Left lung (tissue), 10 donors: ENCODE measurements around the gene POMGNT2. TPM values are rescaled to one million over a fixed set of nuclear protein-coding genes. Genes with fewer than 3 reads are reported as not detected.
A peak's percentile ranks its signal among the peaks of the same experiment; 100 is the strongest.

Source experiments
- ATAC-seq: fragments of 200-7000 bp; cut with Tn5 transposase; one replicate; pipeline ENCODE4 v1.9.1; 2020; ENCODE audit warnings: moderate library complexity
- DNase-seq, 4 donors: peaks; one replicate each; pipeline ENCODE4 v3.0.0-alpha.2; 2013 to 2020
- H3K27ac ChIP-seq, 2 donors: fragments of 200-600 bp; sonication (generic) in 1 of 2; one replicate each; pipeline versions ENCODE4 v1.5.0 to v1.8.0; 2020 to 2021
- H3K27me3 ChIP-seq, 2 donors: fragments of 200-600 bp; sonication (generic) in 1 of 2; one replicate each; pipeline versions ENCODE4 v1.5.0 to v1.8.0; 2020 to 2021
- H3K36me3 ChIP-seq, 2 donors: fragments of 200-600 bp; sonication (generic) in 1 of 2; one replicate each; pipeline versions ENCODE4 v1.5.0 to v1.8.0; 2020 to 2021
- H3K4me1 ChIP-seq, 2 donors: fragments of 200-600 bp; one replicate each; pipeline ENCODE4 v1.8.0; 2021
- H3K4me3 ChIP-seq, 2 donors: fragments of 200-600 bp; sonication (generic) in 1 of 2; one replicate each; pipeline versions ENCODE4 v1.5.0 to v1.8.0; 2020 to 2021; ENCODE audit warnings: mild to moderate bottlenecking in 1 of 2
- H3K9me3 ChIP-seq, 2 donors: fragments of 200-600 bp; sonication (generic) in 1 of 2; one replicate each; pipeline versions ENCODE4 v1.5.0 to v1.8.0; 2020 to 2021
- CTCF ChIP-seq, 2 donors: fragments of 200-600 bp; sonication (generic) in 1 of 2; IDR thresholded peaks; one replicate each; pipeline versions ENCODE4 v1.5.0 to v1.8.0; 2021; ENCODE audit warnings: antibody characterized with exemption in 2 of 2
- intact Hi-C, 2 donors: fragments of 100-400 bp; cut with DNase I; formaldehyde crosslinking; loops; one replicate each; pipeline versions ENCODE4 v1.11.2 to v1.14.2; 2022
- polyA plus RNA-seq, 6 donors: library from polyadenylated mRNA; unstranded; fragments of 120-200 nt; gene quantifications; one replicate each; pipeline ENCODE4 v1.2.1, GENCODE V29; 2013; ENCODE audit not compliant: insufficient read length in 6 of 6
- total RNA-seq, 2 donors: library from RNA; stranded (reverse); fragmentation: NEBNext Ultra II Directional; extraction: Animal tissue kit (Norgen Biotek cat#: 25700); gene quantifications; one replicate each; pipeline ENCODE4 v1.2.1, GENCODE V29; 2021
- donor health status: DM: no; HTN: yes; CAD: no.
- donor health status: DM: no; HTN: no; CAD: no.

The POMGNT2 gene
- total and polyA plus RNA-seq, 8 donors, result 14.6 to 18.6 (median 16.1) TPM

GRCh38 chr3:43120937-43121336, 15.1 kb upstream of the POMGNT2 start:
- DNase-seq (no peak), ATAC-seq (no peak)
- no peaks in the 10 kb centered on the region for H3K4me1 ChIP-seq
- H3K27ac ChIP-seq, result no peak overlapping the region
- H3K4me3 ChIP-seq, result no peak overlapping the region
- intact Hi-C loops, result no loop called here
- peaks cover 0 to 7% of the 10 kb centered on the region in 2 donors for H3K9me3 ChIP-seq
- no peaks in the 10 kb centered on the region for H3K36me3 ChIP-seq
- TF ChIP-seq CTCF (IDR thresholded peaks at IDR 0.05), result no peak
- H3K27me3 ChIP-seq, result no peaks in the 10 kb centered on the region

GRCh38 chr3:43117257-43117656, 11.4 kb upstream of the POMGNT2 start:
- intact Hi-C loops, result no loop called here
- ATAC-seq, result no peak
- no peaks in the 10 kb centered on the region for H3K27me3 ChIP-seq

GRCh38 chr3:43113671-43114070, 7.8 kb upstream of the POMGNT2 start:
- TF ChIP-seq CTCF (IDR thresholded peaks at IDR 0.05), result no peak
- ATAC-seq (no peak), DNase-seq (no peak)
- Histone ChIP-seq H3K27ac (no peak overlapping the region), H3K36me3 (no peaks in the 10 kb centered on the region), H3K4me1 (no peaks in the 10 kb centered on the region), H3K9me3 (no peaks in the 10 kb centered on the region), H3K27me3 (no peaks in the 10 kb centered on the region), H3K4me3 (no peak overlapping the region)
- intact Hi-C loops, result no loop called here

More at GRCh38 chr3:43117257-43117656, 11.4 kb upstream of the POMGNT2 start:
- Histone ChIP-seq H3K27ac (no peak overlapping the region), H3K9me3 (no peaks in the 10 kb centered on the region), H3K4me3 (no peak overlapping the region), H3K36me3 (no peaks in the 10 kb centered on the region), H3K4me1 (no peaks in the 10 kb centered on the region)
- no peak for DNase-seq
- TF ChIP-seq CTCF (IDR thresholded peaks at IDR 0.05), result no peak

- Histone ChIP-seq H3K36me3 (no peaks in the 10 kb centered on the region), H3K4me1 (peaks cover 13 to 24% of the 10 kb centered on the region in 2 donors), H3K27me3 (no peaks in the 10 kb centered on the region), H3K9me3 (no peaks in the 10 kb centered on the region), H3K4me3 (peak overlapping the region; percentile 79 to 86), H3K27ac (no peak overlapping the region)
- ATAC-seq (peak; percentile 9), DNase-seq (no peak)
- intact Hi-C loops, result no loop called here
- no peak for TF ChIP-seq CTCF (IDR thresholded peaks at IDR 0.05)
These were observed 382 bp upstream of the POMGNT2 start for GRCh38 chr3:43106293-43106628.

GRCh38 chr3:43104660-43105595, 951 bp downstream of the POMGNT2 start:
- Histone ChIP-seq H3K27me3 (no peaks in the 10 kb centered on the region), H3K36me3 (no peaks in the 10 kb centered on the region), H3K4me3 (peak overlapping the region; percentile 79 to 86), H3K4me1 (peaks cover 13 to 24% of the 10 kb centered on the region in 2 donors), H3K27ac (no peak overlapping the region), H3K9me3 (no peaks in the 10 kb centered on the region)
- no peak for DNase-seq
- ATAC-seq, result peak; percentile 22
- no peak for TF ChIP-seq CTCF (IDR thresholded peaks at IDR 0.05)
- intact Hi-C loops, result no loop called here
